Tibial nerve (tissue), 4 donors: ENCODE results near the gene PTDSS2. TPM values are rescaled to one million over a fixed set of nuclear protein-coding genes. Genes with fewer than 3 reads are reported as not detected.
A peak's percentile ranks its signal among the peaks of the same experiment; 100 is the strongest.

Experiments used
- DNase-seq, 2 donors: peaks; one replicate each; pipeline ENCODE4 v3.0.0-alpha.2; 2019; ENCODE audit warnings: low spot score in 2 of 2
- H3K27ac ChIP-seq, 4 donors: fragments of 200-600 bp; sonication (generic) in 3 of 4; one replicate each; pipeline ENCODE4 v1.5.1; 2017 to 2019; ENCODE audit warnings: mild to moderate bottlenecking in 1 of 4
- H3K27me3 ChIP-seq, 2 donors: fragments of 200-600 bp; sonication (generic) in 1 of 2; one replicate each; pipeline versions ENCODE4 v1.5.1 to v1.6.0; 2017 to 2019
- H3K36me3 ChIP-seq, 3 donors: fragments of 200-600 bp; sonication (generic); one replicate each; pipeline ENCODE4 v1.5.1; 2018 to 2019
- H3K4me1 ChIP-seq, 4 donors: fragments of 200-600 bp; sonication (generic) in 3 of 4; one replicate each; pipeline ENCODE4 v1.5.1; 2017 to 2019
- H3K4me3 ChIP-seq, 4 donors: fragments of 200-600 bp; sonication (generic) in 3 of 4; one replicate each; pipeline ENCODE4 v1.5.1; 2017 to 2019; ENCODE audit warnings: mild to moderate bottlenecking in 1 of 4, moderate library complexity in 1 of 4
- H3K9me3 ChIP-seq, 4 donors: fragments of 200-600 bp; sonication (generic) in 3 of 4; one replicate each; pipeline ENCODE4 v1.5.1; 2017 to 2019
- EP300 ChIP-seq, 2 donors: sonication (generic); formaldehyde crosslinking; IDR thresholded peaks; one replicate each; pipeline ENCODE4 v1.6.1; 2017; ENCODE audit warnings: antibody characterized with exemption in 2 of 2, mild to moderate bottlenecking in 1 of 2
- POLR2A ChIP-seq, 2 donors: fragments of 450-650 bp; IDR thresholded peaks; one replicate each; pipeline ENCODE4 v1.6.1; 2017; ENCODE audit warnings: antibody characterized with exemption in 2 of 2, mild to moderate bottlenecking in 2 of 2, moderate library complexity in 2 of 2
- WGBS, 2 donors: methylation state at CpG; one replicate each; pipeline ENCODE4 v1.1.5; 2018; 5-methylcytosine and 5-hydroxymethylcytosine counted together
- total RNA-seq, 4 donors: library from RNA; depleted of rRNA; stranded (reverse); fragments of >200 nt; gene quantifications; one replicate each; pipeline ENCODE4 v1.1.0, GENCODE V29; 2016
- TF ChIP-seq, protein P1 (sequence below), 5 experiments: fragments of 200-600 bp in 3 of 5; fragments of 450-650 bp in 2 of 5; sonication (generic) in 3 of 5; IDR thresholded peaks; one replicate each; pipeline ENCODE4 v1.5.1; 2016 to 2019; ENCODE audit warnings: antibody characterized with exemption in 5 of 5, mild to moderate bottlenecking in 3 of 5, moderate library complexity in 2 of 5

Gene PTDSS2
- total RNA-seq, 4 donors from 2014 or later = 54.2 to 100 (median 63.9) TPM

DNA sequence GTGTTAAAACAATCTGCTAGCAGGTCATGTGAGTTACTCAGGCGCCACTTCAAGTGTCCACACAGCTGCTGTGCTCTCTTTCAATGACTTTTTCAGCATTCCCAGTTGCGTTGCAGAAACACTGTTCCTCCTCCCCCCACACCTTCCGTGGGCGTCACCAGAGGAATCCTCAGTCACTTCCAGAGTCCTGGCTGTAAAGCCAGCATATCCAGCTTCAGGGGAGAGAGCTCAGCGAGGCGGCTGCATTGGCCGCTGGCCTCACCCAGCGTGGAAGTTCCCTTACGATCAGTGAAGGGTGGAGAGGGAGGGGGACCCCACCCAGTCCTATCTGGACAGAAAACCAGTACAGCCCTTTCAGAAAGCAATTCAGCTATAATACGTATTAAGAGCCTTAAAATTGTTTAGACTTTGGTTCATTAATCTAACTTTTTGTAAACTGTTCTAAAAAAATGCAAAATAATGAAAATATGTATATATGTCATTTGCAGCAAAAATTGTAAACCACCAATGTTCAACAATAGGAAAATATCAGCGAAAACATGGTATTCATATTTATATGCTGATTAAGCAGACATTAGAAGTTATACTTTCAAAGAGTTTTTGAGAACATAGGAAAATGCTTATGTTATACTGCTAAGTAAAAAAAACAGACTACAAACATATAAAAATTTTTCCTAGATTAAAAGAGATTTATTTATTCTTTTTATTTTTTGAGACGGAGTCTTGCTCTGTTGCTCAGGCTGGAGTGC, 5.5 kb upstream of the PTDSS2 start:
- Histone ChIP-seq H3K27ac (peak overlapping the region in 1 of 4 donors; percentile 50), H3K9me3 (no peaks in the 10 kb centered on the region), H3K4me1 (peaks cover 0 to 31% (median 13%) of the 10 kb centered on the region in 4 donors), H3K36me3 (no peaks in the 10 kb centered on the region), H3K27me3 (peaks cover 0 to 47% of the 10 kb centered on the region in 2 donors), H3K4me3 (no peak overlapping the region)
- TF ChIP-seq EP300 (IDR thresholded peaks at IDR 0.05) (no peak), POLR2A (IDR thresholded peaks at IDR 0.05) (no peak)
- TF ChIP-seq, protein P1, sequence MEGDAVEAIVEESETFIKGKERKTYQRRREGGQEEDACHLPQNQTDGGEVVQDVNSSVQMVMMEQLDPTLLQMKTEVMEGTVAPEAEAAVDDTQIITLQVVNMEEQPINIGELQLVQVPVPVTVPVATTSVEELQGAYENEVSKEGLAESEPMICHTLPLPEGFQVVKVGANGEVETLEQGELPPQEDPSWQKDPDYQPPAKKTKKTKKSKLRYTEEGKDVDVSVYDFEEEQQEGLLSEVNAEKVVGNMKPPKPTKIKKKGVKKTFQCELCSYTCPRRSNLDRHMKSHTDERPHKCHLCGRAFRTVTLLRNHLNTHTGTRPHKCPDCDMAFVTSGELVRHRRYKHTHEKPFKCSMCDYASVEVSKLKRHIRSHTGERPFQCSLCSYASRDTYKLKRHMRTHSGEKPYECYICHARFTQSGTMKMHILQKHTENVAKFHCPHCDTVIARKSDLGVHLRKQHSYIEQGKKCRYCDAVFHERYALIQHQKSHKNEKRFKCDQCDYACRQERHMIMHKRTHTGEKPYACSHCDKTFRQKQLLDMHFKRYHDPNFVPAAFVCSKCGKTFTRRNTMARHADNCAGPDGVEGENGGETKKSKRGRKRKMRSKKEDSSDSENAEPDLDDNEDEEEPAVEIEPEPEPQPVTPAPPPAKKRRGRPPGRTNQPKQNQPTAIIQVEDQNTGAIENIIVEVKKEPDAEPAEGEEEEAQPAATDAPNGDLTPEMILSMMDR (IDR thresholded peaks at IDR 0.05) = no peak
- 21 to 22% methylated on average over 12 of the region's 12 CpGs for WGBS, 2 donors
- DNase-seq = no peak

DNA sequence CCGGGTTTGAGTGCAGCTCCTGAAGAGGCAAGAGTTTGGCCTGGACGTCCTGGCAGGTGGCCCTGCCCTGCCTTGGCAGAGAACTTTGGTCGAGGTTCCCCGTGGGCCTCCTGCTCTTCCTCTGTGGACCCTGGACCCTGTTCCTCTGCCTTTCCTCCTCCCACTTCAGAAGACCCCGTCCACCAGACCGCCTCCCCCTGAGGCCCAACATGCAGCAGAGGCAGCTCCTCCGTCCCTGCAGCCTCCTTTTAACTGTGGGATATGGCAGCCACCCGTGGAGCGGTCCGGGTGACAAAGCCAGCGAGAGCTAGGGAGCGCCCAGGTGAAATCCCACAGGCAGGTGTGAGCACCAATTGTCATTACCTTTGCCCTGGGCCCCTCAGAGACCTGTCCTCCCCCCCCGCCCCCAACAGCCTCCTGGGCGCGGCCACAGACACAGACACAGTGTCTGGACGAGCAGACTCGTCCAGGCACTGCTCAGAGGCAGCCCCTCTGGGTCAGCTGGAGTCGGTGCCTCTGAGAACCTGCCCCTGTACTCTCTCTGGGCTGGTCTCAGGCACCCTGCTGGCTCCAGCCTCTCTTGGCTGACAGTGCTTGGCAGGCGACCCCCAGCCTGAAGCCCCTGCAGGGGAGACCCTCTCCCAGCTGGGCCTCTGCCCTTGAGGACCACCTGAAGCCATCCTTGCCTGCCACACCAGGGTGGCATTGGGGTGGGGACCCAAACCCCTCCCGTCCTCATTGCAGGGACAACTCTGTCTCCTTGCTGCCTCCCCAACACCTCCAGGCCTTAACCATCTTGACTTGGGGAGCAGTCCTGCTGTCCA, 4.1 kb upstream of the PTDSS2 start:
- H3K27me3 ChIP-seq = peaks cover 0 to 33% of the 10 kb centered on the region in 2 donors
- H3K27ac ChIP-seq = peak overlapping the region in 1 of 4 donors; percentile 35
- no peak for DNase-seq
- peaks cover 0 to 36% (median 15%) of the 10 kb centered on the region in 4 donors for H3K4me1 ChIP-seq
- no peaks in the 10 kb centered on the region for H3K9me3 ChIP-seq
- WGBS, 2 donors = 68 to 70% methylated on average over 16 to 18 of the region's 20 CpGs
- H3K36me3 ChIP-seq = no peaks in the 10 kb centered on the region
- H3K4me3 ChIP-seq = no peak overlapping the region
- TF ChIP-seq, protein P1 (IDR thresholded peaks at IDR 0.05) = no peak
- TF ChIP-seq EP300 (IDR thresholded peaks at IDR 0.05) (no peak), POLR2A (IDR thresholded peaks at IDR 0.05) (no peak)

DNA sequence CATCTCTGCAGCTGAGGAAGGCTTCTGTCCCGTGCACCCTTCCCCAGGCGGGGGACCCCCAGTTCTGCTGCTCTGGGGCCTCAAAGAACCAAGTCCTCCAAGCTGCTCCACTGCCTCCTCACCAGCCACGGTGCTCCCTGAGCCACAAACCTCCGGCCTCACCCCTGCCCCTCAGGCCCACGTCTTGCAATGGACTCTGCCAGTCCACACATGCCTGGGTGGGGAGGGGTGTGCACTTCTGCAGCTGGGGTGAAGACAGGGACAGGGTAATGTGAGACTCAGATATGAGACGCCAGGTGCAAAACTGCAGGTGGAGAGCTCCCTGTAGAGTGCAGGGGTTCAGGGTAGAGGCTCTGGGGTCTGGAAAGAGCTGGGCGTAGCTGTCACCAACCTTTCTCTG, 3.2 kb upstream of the PTDSS2 start:
- no peak for TF ChIP-seq EP300 (IDR thresholded peaks at IDR 0.05)
- TF ChIP-seq POLR2A (IDR thresholded peaks at IDR 0.05) = no peak
- TF ChIP-seq, protein P1 (IDR thresholded peaks at IDR 0.05) = no peak
- DNase-seq = no peak
- no peaks in the 10 kb centered on the region for H3K36me3 ChIP-seq
- WGBS, 2 donors = 54 to 71% methylated on average over 7 of the region's 7 CpGs
- H3K4me3 ChIP-seq = no peak overlapping the region
- peaks cover 0 to 42% (median 23%) of the 10 kb centered on the region in 4 donors for H3K4me1 ChIP-seq
- no peaks in the 10 kb centered on the region for H3K9me3 ChIP-seq
- H3K27me3 ChIP-seq = peaks cover 0 to 24% of the 10 kb centered on the region in 2 donors
- H3K27ac ChIP-seq = peak overlapping the region in 1 of 4 donors; percentile 29

DNA sequence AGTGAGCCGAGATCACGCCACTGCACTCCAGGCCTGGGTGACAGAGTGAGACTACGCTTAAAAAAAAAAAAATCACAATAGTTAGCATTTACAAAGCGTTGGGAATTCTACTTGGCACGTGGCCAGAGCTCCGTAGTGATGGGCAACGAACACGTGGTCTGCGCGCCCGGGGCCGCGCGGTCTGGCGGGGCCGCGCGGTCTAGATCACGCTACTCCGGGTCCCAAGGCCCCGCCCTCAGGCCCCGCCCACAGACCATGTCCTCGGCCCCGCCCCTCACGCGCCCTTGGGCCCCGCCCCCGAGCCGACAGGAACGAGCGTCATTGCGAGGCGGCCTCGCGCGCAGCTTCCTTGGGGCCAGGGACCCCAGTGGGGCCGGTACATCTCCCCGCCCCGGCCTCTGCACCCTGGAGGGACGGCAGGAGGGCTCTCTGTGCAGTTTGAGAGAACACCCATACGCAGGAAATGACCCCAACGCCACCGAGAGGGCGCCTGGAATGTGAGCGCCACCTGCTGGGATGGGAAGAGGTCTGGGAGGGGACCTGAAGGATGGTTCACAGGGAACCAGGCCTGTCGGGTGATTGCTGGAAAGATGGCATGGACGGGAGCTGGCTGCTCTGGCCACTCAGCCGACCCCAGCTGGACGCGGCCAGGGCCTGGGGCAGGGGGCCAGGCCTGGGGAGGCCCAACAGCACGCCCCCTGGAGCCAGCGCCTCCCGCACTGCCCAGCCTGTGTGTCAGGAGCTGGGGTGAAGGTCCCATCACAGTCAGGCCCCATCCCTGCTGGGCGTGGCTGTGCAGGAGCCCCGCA, 2.0 kb upstream of the PTDSS2 start:
- Histone ChIP-seq H3K9me3 (no peaks in the 10 kb centered on the region), H3K4me3 (peak overlapping the region; percentile 66 to 87 (median 68)), H3K27ac (peak overlapping the region; percentile 95 to 97 (median 97)), H3K36me3 (peaks cover 0 to 11% (median 0%) of the 10 kb centered on the region in 3 donors), H3K27me3 (peaks cover 0 to 13% of the 10 kb centered on the region in 2 donors), H3K4me1 (peaks cover 0 to 51% (median 23%) of the 10 kb centered on the region in 4 donors)
- 3% methylated on average over 30 to 35 of the region's 55 CpGs for whole genome bisulfite sequencing, 2 donors
- TF ChIP-seq POLR2A (IDR thresholded peaks at IDR 0.05) = peak; percentile 38 to 91
- TF ChIP-seq EP300 (IDR thresholded peaks at IDR 0.05) = peak; percentile 96 to 98
- TF ChIP-seq, protein P1 (IDR thresholded peaks at IDR 0.05) = peak; percentile 82 to 97 (median 85)
- DNase-seq = peak; percentile 99
